ENCODE data around the gene DAPK2. TPM values are rescaled to one million over a fixed set of nuclear protein-coding genes. Genes with fewer than 3 reads are reported as not detected.
A peak's percentile ranks its signal among the peaks of the same experiment; 100 is the strongest.
"Not testable (repeated sequence)": the region's sequence is repeated elsewhere in the genome, so short reads cannot be mapped to it uniquely, and the experiment has no call there.

The DAPK2 gene
- total RNA-seq, 1 donor from 2014 or later, result 1.9 TPM

GRCh38 chr15:64071931-64072765 lies 25.9 kb upstream of the DAPK2 start:
- intact Hi-C loops (cut with micrococcal nuclease), result no loop called here
- Mint-ChIP-seq H3K27me3 (ENCODE audit: low read depth) (no peaks in the 10 kb centered on the region), H3K9me3 (no peaks in the 10 kb centered on the region), H3K4me3 (ENCODE audit: low read depth) (no peak overlapping the region), H3K36me3 (ENCODE audit: low read depth) (peaks cover 30% of the 10 kb centered on the region), H3K27ac (no peak overlapping the region), H3K4me1 (ENCODE audit: low read depth) (peaks cover 15% of the 10 kb centered on the region)
- DNase-seq (ENCODE audit: low spot score), result no peak

GRCh38 chr15:64070965-64071851 lies 24.9 kb upstream of the DAPK2 start:
- Mint-ChIP-seq H3K4me3 (ENCODE audit: low read depth) (no peak overlapping the region), H3K9me3 (no peaks in the 10 kb centered on the region), H3K4me1 (ENCODE audit: low read depth) (peaks cover 12% of the 10 kb centered on the region), H3K27me3 (ENCODE audit: low read depth) (no peaks in the 10 kb centered on the region), H3K36me3 (ENCODE audit: low read depth) (peaks cover 29% of the 10 kb centered on the region), H3K27ac (no peak overlapping the region)
- intact Hi-C loops (cut with micrococcal nuclease), result no loop called here
- DNase-seq (ENCODE audit: low spot score), result no peak

- H3K27ac Mint-ChIP-seq, result no peak overlapping the region
- H3K9me3 Mint-ChIP-seq, result no peaks in the 10 kb centered on the region
- H3K27me3 Mint-ChIP-seq (ENCODE audit: low read depth), result no peaks in the 10 kb centered on the region
- peaks cover 26% of the 10 kb centered on the region for H3K36me3 Mint-ChIP-seq (ENCODE audit: low read depth)
- DNase-seq (ENCODE audit: low spot score), result no peak
- no peak overlapping the region for H3K4me3 Mint-ChIP-seq (ENCODE audit: low read depth)
- peaks cover 10% of the 10 kb centered on the region for H3K4me1 Mint-ChIP-seq (ENCODE audit: low read depth)
- intact Hi-C loops (cut with micrococcal nuclease), result no loop called here
Observed at GRCh38 chr15:64070106-64070505, 23.8 kb upstream of the DAPK2 start.

GRCh38 chr15:64068133-64068532 lies 21.8 kb upstream of the DAPK2 start:
- H3K9me3 Mint-ChIP-seq, result no peaks in the 10 kb centered on the region
- peaks cover 10% of the 10 kb centered on the region for H3K4me1 Mint-ChIP-seq (ENCODE audit: low read depth)
- intact Hi-C loops (cut with micrococcal nuclease), result loop anchor here (5.0 kb wide), 1 partner anchor 241 kb away; no protein-coding TSS in a partner anchor
- H3K36me3 Mint-ChIP-seq (ENCODE audit: low read depth), result peaks cover 20% of the 10 kb centered on the region
- no peak overlapping the region for H3K4me3 Mint-ChIP-seq (ENCODE audit: low read depth)
- DNase-seq (ENCODE audit: low spot score), result no peak
- no peak overlapping the region for H3K27ac Mint-ChIP-seq
- H3K27me3 Mint-ChIP-seq (ENCODE audit: low read depth), result no peaks in the 10 kb centered on the region

GRCh38 chr15:64067564-64068030 lies 21.3 kb upstream of the DAPK2 start:
- intact Hi-C loops (cut with micrococcal nuclease), result loop anchor here (1.0 to 5.0 kb wide), 4 partner anchors 176 to 457 kb away; no protein-coding TSS in a partner anchor
- peaks cover 16% of the 10 kb centered on the region for H3K36me3 Mint-ChIP-seq (ENCODE audit: low read depth)
- H3K27ac Mint-ChIP-seq, result no peak overlapping the region
- H3K4me1 Mint-ChIP-seq (ENCODE audit: low read depth), result peaks cover 10% of the 10 kb centered on the region
- no peaks in the 10 kb centered on the region for H3K27me3 Mint-ChIP-seq (ENCODE audit: low read depth)
- no peak overlapping the region for H3K4me3 Mint-ChIP-seq (ENCODE audit: low read depth)
- peak; percentile 58 for DNase-seq (ENCODE audit: low spot score)
- no peaks in the 10 kb centered on the region for H3K9me3 Mint-ChIP-seq

GRCh38 chr15:64066451-64066850 lies 20.2 kb upstream of the DAPK2 start:
- intact Hi-C loops (cut with micrococcal nuclease), result loop anchor here (2.0 to 5.0 kb wide), 2 partner anchors 239 to 456 kb away; no protein-coding TSS in a partner anchor
- Mint-ChIP-seq H3K36me3 (ENCODE audit: low read depth) (peaks cover 6% of the 10 kb centered on the region), H3K27me3 (ENCODE audit: low read depth) (no peaks in the 10 kb centered on the region), H3K4me1 (ENCODE audit: low read depth) (peaks cover 10% of the 10 kb centered on the region), H3K27ac (no peak overlapping the region), H3K4me3 (ENCODE audit: low read depth) (no peak overlapping the region), H3K9me3 (no peaks in the 10 kb centered on the region)
- DNase-seq (ENCODE audit: low spot score), result no peak

- Mint-ChIP-seq H3K4me1 (ENCODE audit: low read depth) (no peaks in the 10 kb centered on the region), H3K9me3 (no peaks in the 10 kb centered on the region), H3K27ac (no peak overlapping the region), H3K4me3 (ENCODE audit: low read depth) (no peak overlapping the region), H3K27me3 (ENCODE audit: low read depth) (peaks cover 4% of the 10 kb centered on the region), H3K36me3 (ENCODE audit: low read depth) (no peaks in the 10 kb centered on the region)
- intact Hi-C loops (cut with micrococcal nuclease), result no loop called here
- no peak for DNase-seq (ENCODE audit: low spot score)
Observed at GRCh38 chr15:64060716-64061115, 14.4 kb upstream of the DAPK2 start.

GRCh38 chr15:64059104-64059503 lies 12.8 kb upstream of the DAPK2 start:
- DNase-seq (ENCODE audit: low spot score); intact Hi-C loops (cut with micrococcal nuclease); H3K9me3 Mint-ChIP-seq; H3K36me3 Mint-ChIP-seq (ENCODE audit: low read depth); H3K27me3 Mint-ChIP-seq (ENCODE audit: low read depth); H3K4me3 Mint-ChIP-seq (ENCODE audit: low read depth); H3K4me1 Mint-ChIP-seq (ENCODE audit: low read depth); H3K27ac Mint-ChIP-seq: not testable (repeated sequence)

- Mint-ChIP-seq H3K27ac (no peak overlapping the region), H3K27me3 (ENCODE audit: low read depth) (peaks cover 4% of the 10 kb centered on the region), H3K4me3 (ENCODE audit: low read depth) (no peak overlapping the region), H3K9me3 (no peaks in the 10 kb centered on the region), H3K36me3 (ENCODE audit: low read depth) (no peaks in the 10 kb centered on the region), H3K4me1 (ENCODE audit: low read depth) (no peaks in the 10 kb centered on the region)
- DNase-seq (ENCODE audit: low spot score), result no peak
- intact Hi-C loops (cut with micrococcal nuclease), result no loop called here
Observed at GRCh38 chr15:64058279-64058678, 12.0 kb upstream of the DAPK2 start.

- H3K4me3 Mint-ChIP-seq (ENCODE audit: low read depth); H3K27me3 Mint-ChIP-seq (ENCODE audit: low read depth); H3K36me3 Mint-ChIP-seq (ENCODE audit: low read depth); DNase-seq (ENCODE audit: low spot score); H3K4me1 Mint-ChIP-seq (ENCODE audit: low read depth); H3K27ac Mint-ChIP-seq; intact Hi-C loops (cut with micrococcal nuclease); H3K9me3 Mint-ChIP-seq: not testable (repeated sequence)
Observed at GRCh38 chr15:64053674-64054073, 7.4 kb upstream of the DAPK2 start.

GRCh38 chr15:64052925-64053491 lies 6.7 kb upstream of the DAPK2 start:
- no peak for DNase-seq (ENCODE audit: low spot score)
- Mint-ChIP-seq H3K27me3 (ENCODE audit: low read depth) (peaks cover 8% of the 10 kb centered on the region), H3K4me3 (ENCODE audit: low read depth) (no peak overlapping the region), H3K36me3 (ENCODE audit: low read depth) (no peaks in the 10 kb centered on the region), H3K4me1 (ENCODE audit: low read depth) (peaks cover 5% of the 10 kb centered on the region), H3K27ac (no peak overlapping the region), H3K9me3 (no peaks in the 10 kb centered on the region)
- intact Hi-C loops (cut with micrococcal nuclease), result no loop called here

GRCh38 chr15:64051407-64052259 lies 5.3 kb upstream of the DAPK2 start:
- no peak for DNase-seq (ENCODE audit: low spot score)
- H3K36me3 Mint-ChIP-seq (ENCODE audit: low read depth), result no peaks in the 10 kb centered on the region
- H3K27ac Mint-ChIP-seq, result no peak overlapping the region
- peaks cover 13% of the 10 kb centered on the region for H3K27me3 Mint-ChIP-seq (ENCODE audit: low read depth)
- no peak overlapping the region for H3K4me3 Mint-ChIP-seq (ENCODE audit: low read depth)
- H3K9me3 Mint-ChIP-seq, result no peaks in the 10 kb centered on the region
- intact Hi-C loops (cut with micrococcal nuclease), result no loop called here
- H3K4me1 Mint-ChIP-seq (ENCODE audit: low read depth), result peaks cover 8% of the 10 kb centered on the region

All from activated T-helper 2 cell treated with anti-CD3 and anti-CD28 coated beads, Interferon-gamma antibody, Interleukin-2, Interleukin-4, amounts not matched to agents 10 μg/mL and 5 μg/mL and 100 μg/mL, durations not matched to agents 14 hours and 24 hours and 36 hours (primary cell).